CD4-positive, alpha-beta T cell treated with Interleukin-15 for 4 hours (primary cell): ENCODE results near the gene CD300E.
"Not testable (repeated sequence)": the region's sequence is repeated elsewhere in the genome, so short reads cannot be mapped to it uniquely, and the experiment has no call there.

Experiments
- DNase-seq: peaks from one replicate; pipeline ENCODE4 v3.0.0-alpha.2; 2020; ENCODE audit warnings: low spot score

CD300E gene

GRCh38 chr17:74635418-74635817 is 11.9 kb upstream of the CD300E start:
- DNase-seq: no peak

GRCh38 chr17:74633326-74633725 is 9.8 kb upstream of the CD300E start:
- no peak for DNase-seq

- no peak for DNase-seq
These were observed 9.1 kb upstream of the CD300E start for GRCh38 chr17:74632617-74633016.

- no peak for DNase-seq
These were observed 8.2 kb upstream of the CD300E start for GRCh38 chr17:74631468-74632450.

- not testable (repeated sequence) for DNase-seq
These were observed 6.7 kb upstream of the CD300E start for GRCh38 chr17:74630251-74630650.

- no peak for DNase-seq
These were observed 2.1 kb upstream of the CD300E start for GRCh38 chr17:74625661-74626060.

GRCh38 chr17:74624131-74624530 is 593 bp upstream of the CD300E start:
- DNase-seq: no peak

GRCh38 chr17:74619077-74619673 is 4.4 kb downstream of the CD300E start:
- DNase-seq: no peak

GRCh38 chr17:74618451-74618850 is 5.1 kb downstream of the CD300E start:
- DNase-seq: no peak

- no peak for DNase-seq
These were observed 6.8 kb downstream of the CD300E start for GRCh38 chr17:74616696-74617095.

- DNase-seq: no peak
These were observed 11.5 kb downstream of the CD300E start for GRCh38 chr17:74612046-74612445.

GRCh38 chr17:74610108-74610507 is 13.4 kb downstream of the CD300E start:
- DNase-seq: no peak

- DNase-seq: no peak
These were observed 15.0 kb downstream of the CD300E start for GRCh38 chr17:74608511-74608910.

- no peak for DNase-seq
These were observed 16.3 kb downstream of the CD300E start for GRCh38 chr17:74607221-74607620.

GRCh38 chr17:74606050-74606449 is 17.5 kb downstream of the CD300E start:
- no peak for DNase-seq

GRCh38 chr17:74605361-74605760 is 18.2 kb downstream of the CD300E start:
- DNase-seq: no peak

GRCh38 chr17:74604761-74605160 is 18.8 kb downstream of the CD300E start:
- no peak for DNase-seq

GRCh38 chr17:74604200-74604599 is 19.3 kb downstream of the CD300E start:
- DNase-seq: no peak

- DNase-seq: no peak
These were observed 19.8 kb downstream of the CD300E start for GRCh38 chr17:74603746-74604145.

- DNase-seq: no peak
These were observed 20.4 kb downstream of the CD300E start for GRCh38 chr17:74603037-74603635.

GRCh38 chr17:74601944-74602572 is 21.5 kb downstream of the CD300E start:
- DNase-seq: peak; percentile 25

GRCh38 chr17:74599448-74599939 is 24.0 kb downstream of the CD300E start:
- no peak for DNase-seq
